HEK293T (cell line): ENCODE data around the gene MLX.

Source experiments
- ELF4 ChIP-seq: fragments of 450-650 bp; IDR thresholded peaks from 2 replicates; pipeline ENCODE4 v1.6.1; 2017; ENCODE audit warnings: antibody characterized with exemption
- FOXM1 ChIP-seq: fragments of 450-650 bp; IDR thresholded peaks from 2 replicates; pipeline ENCODE4 v1.6.1; 2017; ENCODE audit warnings: mild to moderate bottlenecking, borderline replicate concordance
- PKNOX1 ChIP-seq: fragments of 450-650 bp; IDR thresholded peaks from 2 replicates; pipeline ENCODE4 v1.6.1; 2016
- SUZ12 ChIP-seq: fragments of 450-650 bp; IDR thresholded peaks from 2 replicates; pipeline ENCODE4 v1.6.1; 2016; ENCODE audit warnings: mild to moderate bottlenecking

GRCh38 chr17:42578282-42578869 lies 11.5 kb downstream of the MLX start:
- no peak for TF ChIP-seq FOXM1
- TF ChIP-seq PKNOX1 = no peak
- TF ChIP-seq ELF4 = no peak
- TF ChIP-seq SUZ12 = no peak
